A549 (cell line): Measurements from ENCODE around the gene ARL5C. TPM values are rescaled to one million over a fixed set of nuclear protein-coding genes. Genes with fewer than 3 reads are reported as not detected.
"Not testable (repeated sequence)": the region's sequence is repeated elsewhere in the genome, so short reads cannot be mapped to it uniquely, and the experiment has no call there.

Experiments
- ATAC-seq, 2 experiments: fragments of 200-7000 bp in 1 of 2; fragments of >200 bp in 1 of 2; cut with Nextera tagmentation in 1 of 2; cut with Tn5 transposase in 1 of 2; 3 replicates each; pipeline versions ENCODE4 v1.8.0 to v1.9.1; 2018 to 2020; ENCODE audit warnings: mild to moderate bottlenecking in 1 of 2, moderate library complexity in 1 of 2
- CTCF ChIA-PET: fragments of 300-600 bp; sonication (Branson Sonifier 250); formaldehyde crosslinking; extraction: SDS; loops from one replicate; lab custom pipeline; 2021; ENCODE audit warnings: antibody characterized with exemption, inconsistent platforms; lab: Yijun Ruan, JAX
- POLR2A ChIA-PET: fragments of 350-600 bp; formaldehyde crosslinking; extraction: SDS; loops from one replicate; lab custom pipeline; 2021; ENCODE audit warnings: antibody characterized with exemption, inconsistent platforms; lab: Yijun Ruan, JAX
- DNase-seq, 2 experiments: peaks; one replicate each; pipeline versions ENCODE4 v3.0.0 to v3.0.0-alpha.2; 2011 to 2016; ENCODE audit warnings: low read depth in 1 of 2, low spot score in 1 of 2
- FAIRE-seq: peaks from 2 replicates; lab custom pipeline; 2011; peaks lifted over from hg19 to GRCh38; lab: Jason Lieb, UNC
- H3K27ac ChIP-seq, 2 experiments: fragments of >200 bp; sonication (Bioruptor Twin); formaldehyde crosslinking; 3 replicates each; pipeline ENCODE4 v1.5.1; 2016 to 2017
- H3K4me1 ChIP-seq: fragments of >200 bp; sonication (Bioruptor Twin); formaldehyde crosslinking; 3 replicates; pipeline ENCODE4 v1.6.1; 2016
- H3K4me2 ChIP-seq: fragments of >200 bp; sonication (Bioruptor Twin); formaldehyde crosslinking; 3 replicates; pipeline ENCODE4 v1.6.1; 2016
- H3K4me3 ChIP-seq: fragments of >200 bp; sonication (Bioruptor Twin); formaldehyde crosslinking; 3 replicates; pipeline ENCODE4 v1.5.1; 2016
- H3K9me3 ChIP-seq: fragments of >200 bp; sonication (Bioruptor Twin); formaldehyde crosslinking; 3 replicates; pipeline ENCODE4 v1.6.1; 2016
- BHLHE40 ChIP-seq: IDR thresholded peaks from 2 replicates; pipeline ENCODE4 v1.6.1; 2012; ENCODE audit warnings: low read depth, low read length, inconsistent platforms
- CEBPB ChIP-seq, 2 experiments: fragments of >200 bp in 1 of 2; sonication (Bioruptor Twin) in 1 of 2; formaldehyde crosslinking in 1 of 2; IDR thresholded peaks; 2 replicates each; pipeline ENCODE4 v1.6.1; 2012 to 2016
- CHD2 ChIP-seq: fragments of 150-350 bp; IDR thresholded peaks from 2 replicates; pipeline ENCODE4 v1.6.1; 2014; ENCODE audit warnings: low read length; ENCODE audit not compliant: partially characterized antibody
- FOXS1 ChIP-seq: fragments of 250-450 bp; sonication (Bioruptor Pico); IDR thresholded peaks from 2 replicates; pipeline ENCODE4 v1.5.0; 2020; ENCODE audit warnings: mild to moderate bottlenecking, moderate library complexity
- GATA3 ChIP-seq: IDR thresholded peaks from 2 replicates; pipeline ENCODE4 v1.6.1; 2012; ENCODE audit warnings: borderline replicate concordance
- HEYL ChIP-seq: fragments of 250-450 bp; sonication (Bioruptor Pico); IDR thresholded peaks from 2 replicates; pipeline ENCODE4 v1.8.0; 2021; ENCODE audit warnings: mild to moderate bottlenecking, moderate library complexity
- JUN ChIP-seq, 2 experiments: fragments of >200 bp; sonication (Bioruptor Twin); formaldehyde crosslinking; IDR thresholded peaks; 2 replicates in 1 of 2; 3 replicates in 1 of 2; pipeline ENCODE4 v1.6.1; 2016 to 2017
- JUNB ChIP-seq: fragments of >200 bp; sonication (Bioruptor Twin); formaldehyde crosslinking; IDR thresholded peaks from 2 replicates; pipeline ENCODE4 v1.6.1; 2016
- KDM1A ChIP-seq: fragments of 200-600 bp; sonication (generic); IDR thresholded peaks from 2 replicates; pipeline ENCODE4 v1.6.1; 2016; ENCODE audit warnings: low read depth, mild to moderate bottlenecking
- MAFK ChIP-seq: fragments of 450-650 bp; IDR thresholded peaks from 2 replicates; pipeline ENCODE4 v1.6.1; 2014; ENCODE audit not compliant: partially characterized antibody
- POLR2AphosphoS2 ChIP-seq: conservative IDR thresholded peaks from 2 replicates; pipeline ENCODE4 v1.6.1; 2012; ENCODE audit warnings: low read length, improper control_type of control experiment, inconsistent platforms
- RNF2 ChIP-seq: fragments of 200-600 bp; sonication (generic); IDR thresholded peaks from 2 replicates; pipeline ENCODE4 v1.6.1; 2016; ENCODE audit warnings: low read depth, mild to moderate bottlenecking, antibody characterized with exemption, moderate library complexity, borderline replicate concordance
- SMC3 ChIP-seq: fragments of >200 bp; sonication (Bioruptor Twin); formaldehyde crosslinking; IDR thresholded peaks from 3 replicates; pipeline ENCODE4 v1.6.1; 2018; ENCODE audit warnings: inconsistent platforms
- SREBF2 ChIP-seq: fragments of 450-650 bp; IDR thresholded peaks from 2 replicates; pipeline ENCODE4 v1.6.1; 2014; ENCODE audit warnings: mild to moderate bottlenecking, moderate library complexity
- TFCP2L1 ChIP-seq: fragments of 250-450 bp; sonication (Bioruptor Pico); IDR thresholded peaks from 2 replicates; pipeline ENCODE4 v1.5.0; 2021; ENCODE audit warnings: mild to moderate bottlenecking
- TP53 ChIP-seq: fragments of 250-450 bp; sonication (Bioruptor Pico); IDR thresholded peaks from 2 replicates; pipeline ENCODE4 v1.5.0; 2021; ENCODE audit warnings: mild to moderate bottlenecking, moderate library complexity
- ZFP36 ChIP-seq: fragments of 450-650 bp; IDR thresholded peaks from 2 replicates; pipeline ENCODE4 v1.6.1; 2014; ENCODE audit warnings: borderline replicate concordance; ENCODE audit not compliant: partially characterized antibody
- WGBS: methylation state at CpG from one replicate; pipeline ENCODE4 v1.1.6; 2017; ENCODE audit errors: missing lambda C conversion rate; 5-methylcytosine and 5-hydroxymethylcytosine counted together
- polyA plus RNA-seq, 4 experiments: library from polyadenylated mRNA; depleted of rRNA in 3 of 4; stranded (reverse); fragments of >200 nt; fragmentation: RNase III in 1 of 4; extraction: RNeasy Plus Mini Kit Qiagen cat#74134 plus additional on column Dnase treatment in 1 of 4; gene quantifications; 2 replicates in 3 of 4; 3 replicates in 1 of 4; pipeline ENCODE4 v1.2.3, GENCODE V29; 2011 to 2017
- TF ChIP-seq, protein P1 (sequence below): IDR thresholded peaks from 2 replicates; pipeline ENCODE4 v1.6.1; 2012
- TF ChIP-seq, protein P2 (sequence below): fragments of >200 bp; sonication (Bioruptor Twin); formaldehyde crosslinking; IDR thresholded peaks from 3 replicates; pipeline ENCODE4 v1.5.1; 2016
- TF ChIP-seq, protein P3 (sequence below): fragments of 250-450 bp; sonication (Bioruptor Pico); IDR thresholded peaks from 2 replicates; pipeline ENCODE4 v1.5.0; 2021; ENCODE audit warnings: mild to moderate bottlenecking, moderate library complexity, borderline replicate concordance

The ARL5C gene
- polyA plus RNA-seq, 2 of the 4 experiments (the other 2 are of a cell fraction), result not detected

DNA sequence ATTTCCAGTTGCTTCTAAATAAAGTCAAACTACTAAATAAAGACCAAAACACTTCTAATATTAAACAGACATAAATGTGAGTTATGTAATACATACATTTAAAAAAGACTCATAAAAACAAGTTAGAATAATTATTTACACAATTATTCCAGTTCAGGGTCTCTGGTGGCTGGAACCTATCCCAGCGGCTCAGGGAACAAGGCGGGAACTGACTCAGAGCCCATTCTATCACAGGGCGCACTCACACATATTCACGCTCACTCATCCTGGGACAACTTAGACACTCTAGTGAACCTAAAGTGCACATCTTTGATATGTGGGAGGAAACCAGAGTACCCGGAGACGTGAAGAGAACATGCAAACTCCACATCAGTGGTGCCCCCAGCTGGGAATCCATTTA, 39.5 kb downstream of the ARL5C start:
- Histone ChIP-seq H3K4me1 (no peaks in the 10 kb centered on the region), H3K9me3 (no peaks in the 10 kb centered on the region), H3K4me2 (no peak overlapping the region), H3K27ac (no peak overlapping the region), H3K4me3 (no peak overlapping the region)
- FAIRE-seq (no peak), ATAC-seq (no peak), DNase-seq (no peak)
- ChIA-PET POLR2A (no interaction called here), CTCF (interaction anchor here (1.0 to 5.3 kb wide), 3 partner anchors 26 to 97 kb away, joined by 3 to 33 read pairs (median 3); partner anchors contain the start of gene PLXDC1)
- TF ChIP-seq KDM1A (no peak), GATA3 (no peak)
- TF ChIP-seq, protein P1, sequence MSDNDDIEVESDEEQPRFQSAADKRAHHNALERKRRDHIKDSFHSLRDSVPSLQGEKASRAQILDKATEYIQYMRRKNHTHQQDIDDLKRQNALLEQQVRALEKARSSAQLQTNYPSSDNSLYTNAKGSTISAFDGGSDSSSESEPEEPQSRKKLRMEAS, result no peak
- WGBS, result 85% methylated on average over 6 of the region's 6 CpGs

DNA sequence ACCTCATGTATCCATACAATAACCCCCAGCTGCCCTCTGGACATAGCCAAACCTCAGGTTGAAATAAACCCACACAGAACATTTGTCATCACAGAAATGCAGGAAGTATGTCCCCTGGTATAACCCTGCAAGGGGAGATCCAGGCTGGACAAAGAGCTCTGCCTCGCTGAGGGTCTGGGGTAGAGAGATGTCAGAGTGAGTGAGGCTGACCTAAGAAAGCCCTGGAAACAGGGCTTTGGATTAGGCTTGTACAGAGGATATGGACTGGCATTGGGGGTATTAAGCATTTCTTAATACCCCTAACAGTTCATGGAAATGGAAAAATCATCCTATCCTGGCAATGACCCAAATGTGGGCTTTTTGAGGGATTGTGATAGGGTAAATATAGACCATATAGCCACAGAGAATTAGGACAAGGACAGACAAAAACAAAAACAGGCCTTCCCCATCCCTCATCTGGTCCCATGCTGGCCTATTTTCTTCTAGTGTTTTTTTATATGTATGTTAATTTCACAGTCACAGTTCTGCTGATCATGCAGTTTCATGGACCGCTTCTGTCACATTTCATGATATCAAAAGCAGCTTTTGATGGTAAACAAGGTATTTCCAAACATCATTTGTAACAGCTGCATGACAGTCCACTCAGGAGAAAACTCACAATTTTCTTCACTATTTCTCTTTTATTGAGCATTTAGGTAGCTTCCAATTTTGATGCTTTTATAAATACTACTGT, 40.7 kb downstream of the ARL5C start:
- Histone ChIP-seq H3K4me3 (no peak overlapping the region), H3K4me1 (no peaks in the 10 kb centered on the region), H3K9me3 (no peaks in the 10 kb centered on the region), H3K27ac (no peak overlapping the region), H3K4me2 (no peak overlapping the region)
- 89% methylated on average over 2 of the region's 2 CpGs for WGBS
- FAIRE-seq, result no peak
- ATAC-seq, result no peak
- DNase-seq, result no peak
- ChIA-PET CTCF (interaction anchor here (1.2 to 5.3 kb wide), 5 partner anchors 18 to 496 kb away, joined by 3 to 33 read pairs (median 4); partner anchors contain the start of gene PLXDC1), POLR2A (no interaction called here)
- peak; percentile 98 for TF ChIP-seq MAFK
- no peak for TF ChIP-seq ZFP36

DNA sequence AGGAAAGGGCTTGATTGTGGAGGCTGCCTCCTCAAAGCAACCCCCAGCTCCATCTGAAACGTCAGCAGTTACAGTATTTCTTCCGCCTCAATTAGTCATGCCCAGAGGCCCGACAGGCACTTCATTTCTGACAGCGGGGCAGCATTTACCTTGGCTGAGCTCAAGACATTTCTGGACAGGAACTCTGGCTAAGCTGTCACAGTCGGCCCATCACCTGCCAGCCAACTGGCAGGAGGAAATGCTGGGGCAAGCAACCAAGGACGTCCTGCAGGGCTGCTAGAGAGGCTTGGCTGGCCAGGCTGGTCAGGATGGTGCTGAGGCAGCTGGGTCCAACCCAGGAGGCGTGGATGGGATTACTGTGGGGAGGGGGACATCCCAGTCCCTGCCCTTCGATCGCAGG, 42.3 kb downstream of the ARL5C start:
- Histone ChIP-seq H3K4me2 (no peak overlapping the region), H3K4me3 (no peak overlapping the region), H3K4me1 (no peaks in the 10 kb centered on the region), H3K9me3 (no peaks in the 10 kb centered on the region), H3K27ac (no peak overlapping the region)
- 77% methylated on average over 7 of the region's 9 CpGs for WGBS
- FAIRE-seq (no peak), ATAC-seq (no peak), DNase-seq (no peak)
- CTCF ChIA-PET, result interaction anchor here (1.1 to 5.3 kb wide), 7 partner anchors 12 to 565 kb away, joined by 3 to 33 read pairs (median 3); partner anchors contain the start of gene PLXDC1
- POLR2A ChIA-PET, result no interaction called here
- TF ChIP-seq HEYL (CRISPR knock-in tag) (no peak), POLR2AphosphoS2 (no peak), CHD2 (no peak)
- TF ChIP-seq, all 56 proteins: peak for 0

DNA sequence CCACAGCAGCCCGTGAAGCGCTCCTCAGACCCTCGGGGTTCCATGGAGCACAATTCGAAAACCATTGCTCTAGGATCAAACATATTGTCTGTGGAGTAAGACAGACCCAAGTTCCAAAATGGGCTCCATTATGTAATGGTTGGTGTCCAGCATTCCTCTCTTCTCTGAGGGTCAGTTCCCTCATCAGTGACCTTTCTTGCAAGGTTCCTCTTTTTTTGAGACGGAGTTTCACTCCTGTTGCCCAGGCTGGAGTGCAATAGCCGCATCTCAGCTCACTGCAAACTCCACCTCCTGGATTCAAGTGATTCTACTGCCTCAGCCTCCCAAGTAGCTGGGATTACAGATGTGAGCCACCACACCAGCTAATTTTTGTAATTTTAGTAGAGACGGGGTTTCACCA, 43.0 kb downstream of the ARL5C start:
- CTCF ChIA-PET, result interaction anchor here (0.6 to 5.3 kb wide), 8 partner anchors 24 to 182 kb away, joined by 3 to 33 read pairs (median 3); partner anchors contain the start of gene PLXDC1
- POLR2A ChIA-PET, result no interaction called here
- DNase-seq, result no peak
- no peak for FAIRE-seq
- no peaks in the 10 kb centered on the region for H3K9me3 ChIP-seq
- no peak for TF ChIP-seq MAFK
- no peak for TF ChIP-seq JUN (IDR thresholded peaks at IDR 0.05)
- TF ChIP-seq BHLHE40, result no peak
- TF ChIP-seq CEBPB (IDR thresholded peaks at IDR 0.05), result no peak
- no peak for TF ChIP-seq TFCP2L1
- TF ChIP-seq RNF2, result no peak
- TF ChIP-seq SREBF2, result no peak
- TF ChIP-seq, protein P2, sequence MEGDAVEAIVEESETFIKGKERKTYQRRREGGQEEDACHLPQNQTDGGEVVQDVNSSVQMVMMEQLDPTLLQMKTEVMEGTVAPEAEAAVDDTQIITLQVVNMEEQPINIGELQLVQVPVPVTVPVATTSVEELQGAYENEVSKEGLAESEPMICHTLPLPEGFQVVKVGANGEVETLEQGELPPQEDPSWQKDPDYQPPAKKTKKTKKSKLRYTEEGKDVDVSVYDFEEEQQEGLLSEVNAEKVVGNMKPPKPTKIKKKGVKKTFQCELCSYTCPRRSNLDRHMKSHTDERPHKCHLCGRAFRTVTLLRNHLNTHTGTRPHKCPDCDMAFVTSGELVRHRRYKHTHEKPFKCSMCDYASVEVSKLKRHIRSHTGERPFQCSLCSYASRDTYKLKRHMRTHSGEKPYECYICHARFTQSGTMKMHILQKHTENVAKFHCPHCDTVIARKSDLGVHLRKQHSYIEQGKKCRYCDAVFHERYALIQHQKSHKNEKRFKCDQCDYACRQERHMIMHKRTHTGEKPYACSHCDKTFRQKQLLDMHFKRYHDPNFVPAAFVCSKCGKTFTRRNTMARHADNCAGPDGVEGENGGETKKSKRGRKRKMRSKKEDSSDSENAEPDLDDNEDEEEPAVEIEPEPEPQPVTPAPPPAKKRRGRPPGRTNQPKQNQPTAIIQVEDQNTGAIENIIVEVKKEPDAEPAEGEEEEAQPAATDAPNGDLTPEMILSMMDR, result no peak
- no peak for TF ChIP-seq JUNB
- TF ChIP-seq, protein P3, sequence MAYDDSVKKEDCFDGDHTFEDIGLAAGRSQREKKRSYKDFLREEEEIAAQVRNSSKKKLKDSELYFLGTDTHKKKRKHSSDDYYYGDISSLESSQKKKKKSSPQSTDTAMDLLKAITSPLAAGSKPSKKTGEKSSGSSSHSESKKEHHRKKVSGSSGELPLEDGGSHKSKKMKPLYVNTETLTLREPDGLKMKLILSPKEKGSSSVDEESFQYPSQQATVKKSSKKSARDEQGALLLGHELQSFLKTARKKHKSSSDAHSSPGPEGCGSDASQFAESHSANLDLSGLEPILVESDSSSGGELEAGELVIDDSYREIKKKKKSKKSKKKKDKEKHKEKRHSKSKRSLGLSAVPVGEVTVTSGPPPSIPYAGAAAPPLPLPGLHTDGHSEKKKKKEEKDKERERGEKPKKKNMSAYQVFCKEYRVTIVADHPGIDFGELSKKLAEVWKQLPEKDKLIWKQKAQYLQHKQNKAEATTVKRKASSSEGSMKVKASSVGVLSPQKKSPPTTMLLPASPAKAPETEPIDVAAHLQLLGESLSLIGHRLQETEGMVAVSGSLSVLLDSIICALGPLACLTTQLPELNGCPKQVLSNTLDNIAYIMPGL (CRISPR knock-in tag), result no peak
- TF ChIP-seq FOXS1, result no peak
- TF ChIP-seq HEYL (CRISPR knock-in tag), result no peak
- no peak for TF ChIP-seq KDM1A
- no peak for TF ChIP-seq TP53 (CRISPR knock-in tag)
- TF ChIP-seq, protein P1, result no peak
- TF ChIP-seq SMC3, result no peak
- H3K4me3 ChIP-seq, result no peak overlapping the region
- H3K27ac ChIP-seq, result no peak overlapping the region
- WGBS, result 78% methylated on average over 7 of the region's 7 CpGs
- H3K4me1 ChIP-seq, result no peaks in the 10 kb centered on the region
- no peak for ATAC-seq
- no peak overlapping the region for H3K4me2 ChIP-seq

DNA sequence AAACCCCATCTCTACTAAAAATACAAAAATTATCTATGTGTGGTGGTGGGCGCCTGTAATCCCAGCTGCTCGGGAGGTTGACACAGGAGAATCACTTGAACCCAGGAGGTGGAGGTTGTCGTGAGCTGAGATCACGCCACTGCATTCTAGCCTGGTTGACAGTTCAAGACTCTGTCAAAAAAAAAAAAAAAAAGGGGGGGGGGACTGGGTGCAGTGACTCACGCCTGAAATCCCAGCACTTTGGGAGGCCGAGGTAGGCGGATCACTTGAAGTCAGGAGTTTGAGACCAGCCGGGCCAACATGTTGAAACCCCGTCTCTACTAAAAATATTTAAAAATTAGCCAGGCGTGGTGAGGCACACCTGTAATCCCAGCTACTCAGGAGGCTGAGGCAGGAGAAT, 44.0 kb downstream of the ARL5C start:
- ATAC-seq, H3K4me1 ChIP-seq, H3K27ac ChIP-seq, H3K4me2 ChIP-seq, DNase-seq, H3K9me3 ChIP-seq, FAIRE-seq, H3K4me3 ChIP-seq: not testable (repeated sequence)
- 81% methylated on average over 10 of the region's 10 CpGs for WGBS
- ChIA-PET POLR2A (interaction anchor here (0.6 kb wide), 2 partner anchors 32 to 211 kb away, joined by 3 to 5 read pairs; no protein-coding TSS in a partner anchor), CTCF (interaction anchor here (0.6 to 5.3 kb wide), 3 partner anchors 31 to 135 kb away, joined by 3 to 33 read pairs (median 3); partner anchors contain the start of gene PLXDC1)
